Osteocyte (in vitro differentiated cells): ENCODE results near the gene PHLPP1. TPM values are rescaled to one million over a fixed set of nuclear protein-coding genes. Genes with fewer than 3 reads are reported as not detected.

Experiments
- DNase-seq: peaks from one replicate; pipeline ENCODE4 v3.0.0; 2021; ENCODE audit warnings: mixed read lengths; ENCODE audit not compliant: unreplicated experiment; ENCODE audit errors: extremely low spot score
- H3K27ac Mint-ChIP-seq: one replicate; pipeline ENCODE4 v1.8.0; 2021; ENCODE audit warnings: mild to moderate bottlenecking, mixed read lengths; ENCODE audit not compliant: unreplicated experiment
- H3K27me3 Mint-ChIP-seq: one replicate; pipeline ENCODE4 v1.8.0; 2021; ENCODE audit warnings: mixed read lengths; ENCODE audit not compliant: unreplicated experiment
- H3K36me3 Mint-ChIP-seq: one replicate; pipeline ENCODE4 v1.8.0; 2021; ENCODE audit warnings: mixed read lengths; ENCODE audit not compliant: unreplicated experiment
- H3K4me1 Mint-ChIP-seq: one replicate; pipeline ENCODE4 v1.8.0; 2021; ENCODE audit warnings: mixed read lengths; ENCODE audit not compliant: unreplicated experiment
- H3K4me3 Mint-ChIP-seq: one replicate; pipeline ENCODE4 v1.8.0; 2021; ENCODE audit warnings: mild to moderate bottlenecking, moderate library complexity, mixed read lengths; ENCODE audit not compliant: unreplicated experiment
- H3K9me3 Mint-ChIP-seq: one replicate; pipeline ENCODE4 v1.8.0; 2021; ENCODE audit warnings: mixed read lengths; ENCODE audit not compliant: unreplicated experiment
- CTCF ChIP-seq: fragments of 200-600 bp; sonication (generic); IDR thresholded peaks from 2 replicates; pipeline ENCODE4 v1.5.0; 2021; ENCODE audit warnings: antibody characterized with exemption, mild to moderate bottlenecking, moderate library complexity
- total RNA-seq: library from RNA; stranded (reverse); gene quantifications from 2 replicates; pipeline ENCODE4 v1.2.1, GENCODE V29; 2021

Gene PHLPP1
- total RNA-seq, 1 donor from 2014 or later, result 19.6 TPM

GRCh38 chr18:62944454-62944853, 229.1 kb downstream of the PHLPP1 start:
- DNase-seq, result no peak
- no peak overlapping the region for H3K27ac Mint-ChIP-seq

GRCh38 chr18:62948788-62949187, 233.4 kb downstream of the PHLPP1 start:
- H3K27ac Mint-ChIP-seq, result no peak overlapping the region
- DNase-seq, result no peak
- no peaks in the 10 kb centered on the region for H3K4me1 Mint-ChIP-seq
- H3K4me3 Mint-ChIP-seq, result no peak overlapping the region
- H3K36me3 Mint-ChIP-seq, result peaks cover 16% of the 10 kb centered on the region
- no peaks in the 10 kb centered on the region for H3K9me3 Mint-ChIP-seq
- no peak for TF ChIP-seq CTCF
- H3K27me3 Mint-ChIP-seq, result no peaks in the 10 kb centered on the region

More at GRCh38 chr18:62944454-62944853, 229.1 kb downstream of the PHLPP1 start:
- Mint-ChIP-seq H3K4me3 (no peak overlapping the region), H3K27me3 (no peaks in the 10 kb centered on the region), H3K4me1 (peaks cover 3% of the 10 kb centered on the region), H3K9me3 (no peaks in the 10 kb centered on the region), H3K36me3 (peaks cover 27% of the 10 kb centered on the region)
- TF ChIP-seq CTCF, result no peak

GRCh38 chr18:62950246-62950645, 234.9 kb downstream of the PHLPP1 start:
- Mint-ChIP-seq H3K4me3 (no peak overlapping the region), H3K9me3 (no peaks in the 10 kb centered on the region)

GRCh38 chr18:62952807-62953206, 237.5 kb downstream of the PHLPP1 start:
- DNase-seq, result no peak
- no peak overlapping the region for H3K27ac Mint-ChIP-seq
- no peaks in the 10 kb centered on the region for H3K4me1 Mint-ChIP-seq
- H3K27me3 Mint-ChIP-seq, result no peaks in the 10 kb centered on the region
- TF ChIP-seq CTCF, result no peak
- peaks cover 15% of the 10 kb centered on the region for H3K36me3 Mint-ChIP-seq
- H3K9me3 Mint-ChIP-seq, result no peaks in the 10 kb centered on the region
- no peak overlapping the region for H3K4me3 Mint-ChIP-seq

More at GRCh38 chr18:62950246-62950645, 234.9 kb downstream of the PHLPP1 start:
- no peak for DNase-seq
- Mint-ChIP-seq H3K27me3 (no peaks in the 10 kb centered on the region), H3K27ac (no peak overlapping the region), H3K36me3 (peaks cover 21% of the 10 kb centered on the region), H3K4me1 (no peaks in the 10 kb centered on the region)
- no peak for TF ChIP-seq CTCF

GRCh38 chr18:62953663-62954062, 238.3 kb downstream of the PHLPP1 start:
- no peak for TF ChIP-seq CTCF
- no peak overlapping the region for H3K27ac Mint-ChIP-seq

More at GRCh38 chr18:62953663-62954062, 238.3 kb downstream of the PHLPP1 start:
- no peaks in the 10 kb centered on the region for H3K9me3 Mint-ChIP-seq
- no peak overlapping the region for H3K4me3 Mint-ChIP-seq
- no peaks in the 10 kb centered on the region for H3K27me3 Mint-ChIP-seq
- no peaks in the 10 kb centered on the region for H3K4me1 Mint-ChIP-seq
- peaks cover 15% of the 10 kb centered on the region for H3K36me3 Mint-ChIP-seq
- DNase-seq, result no peak
